GM06990 (cell line): ENCODE data around the gene LPGAT1.

ENCODE experiments used
- DNase-seq: peaks from one replicate; pipeline ENCODE4 v3.0.0-alpha.2; 2011; ENCODE audit not compliant: insufficient read length; ENCODE audit errors: extremely low read depth
- H3K27me3 ChIP-seq: replicated peaks from 2 replicates; pipeline ENCODE4 v1.6.0; 2011; ENCODE audit warnings: low read length; ENCODE audit not compliant: control insufficient read depth, insufficient read depth
- H3K36me3 ChIP-seq: 2 replicates; pipeline ENCODE4 v1.5.1; 2011; ENCODE audit warnings: low read length; ENCODE audit not compliant: control insufficient read depth, insufficient read depth
- H3K4me3 ChIP-seq: replicated peaks from 2 replicates; pipeline ENCODE4 v1.5.1; 2011; ENCODE audit warnings: low read depth, mild to moderate bottlenecking, control low read depth, low read length
- CTCF ChIP-seq: IDR thresholded peaks from 2 replicates; pipeline ENCODE4 v1.5.1; 2011; ENCODE audit warnings: low read length, control low read depth, mild to moderate bottlenecking, inconsistent platforms; ENCODE audit not compliant: insufficient read depth, poor library complexity, severe bottlenecking

Gene LPGAT1

GRCh38 chr1:211749251-211749650 is 81.3 kb downstream of the LPGAT1 start:
- H3K27me3 ChIP-seq: no peaks in the 10 kb centered on the region

GRCh38 chr1:211748810-211749209 is 81.8 kb downstream of the LPGAT1 start:
- Histone ChIP-seq H3K27me3 (no peaks in the 10 kb centered on the region), H3K36me3 (peaks cover 6% of the 10 kb centered on the region), H3K4me3 (no peak overlapping the region)
- no peak for DNase-seq
- TF ChIP-seq CTCF: no peak

More at GRCh38 chr1:211749251-211749650, 81.3 kb downstream of the LPGAT1 start:
- Histone ChIP-seq H3K4me3 (no peak overlapping the region), H3K36me3 (peaks cover 6% of the 10 kb centered on the region)
- no peak for DNase-seq
- TF ChIP-seq CTCF: no peak

GRCh38 chr1:211742889-211743529 is 87.6 kb downstream of the LPGAT1 start:
- TF ChIP-seq CTCF: no peak
- Histone ChIP-seq H3K27me3 (no peaks in the 10 kb centered on the region), H3K36me3 (peaks cover 2% of the 10 kb centered on the region), H3K4me3 (no peak overlapping the region)
- no peak for DNase-seq

GRCh38 chr1:211742272-211742671 is 88.3 kb downstream of the LPGAT1 start:
- DNase-seq: no peak
- Histone ChIP-seq H3K36me3 (no peaks in the 10 kb centered on the region; the same call in 1 of the 2 replicates), H3K4me3 (no peak overlapping the region), H3K27me3 (no peaks in the 10 kb centered on the region)
- no peak for TF ChIP-seq CTCF

GRCh38 chr1:211741788-211742187 is 88.8 kb downstream of the LPGAT1 start:
- no peak for TF ChIP-seq CTCF

GRCh38 chr1:211741116-211741515 is 89.4 kb downstream of the LPGAT1 start:
- TF ChIP-seq CTCF: no peak
- no peaks in the 10 kb centered on the region for H3K27me3 ChIP-seq
- H3K36me3 ChIP-seq: no peaks in the 10 kb centered on the region
- H3K4me3 ChIP-seq: no peak overlapping the region
- no peak for DNase-seq

More at GRCh38 chr1:211741788-211742187, 88.8 kb downstream of the LPGAT1 start:
- no peak for DNase-seq
- H3K4me3 ChIP-seq: no peak overlapping the region
- no peaks in the 10 kb centered on the region; the same call in 1 of the 2 replicates for H3K36me3 ChIP-seq
- H3K27me3 ChIP-seq: no peaks in the 10 kb centered on the region
